GM19372 (cell line): ENCODE results near the gene FANCF.

Experiments used
- ATAC-seq: cut with Tn5 transposase; IDR thresholded peaks from one replicate; pipeline ENCODE4 v1.9.1; 2021; ENCODE audit warnings: mild to moderate bottlenecking, low read depth, moderate library complexity; ENCODE audit not compliant: unreplicated experiment

Gene FANCF

DNA sequence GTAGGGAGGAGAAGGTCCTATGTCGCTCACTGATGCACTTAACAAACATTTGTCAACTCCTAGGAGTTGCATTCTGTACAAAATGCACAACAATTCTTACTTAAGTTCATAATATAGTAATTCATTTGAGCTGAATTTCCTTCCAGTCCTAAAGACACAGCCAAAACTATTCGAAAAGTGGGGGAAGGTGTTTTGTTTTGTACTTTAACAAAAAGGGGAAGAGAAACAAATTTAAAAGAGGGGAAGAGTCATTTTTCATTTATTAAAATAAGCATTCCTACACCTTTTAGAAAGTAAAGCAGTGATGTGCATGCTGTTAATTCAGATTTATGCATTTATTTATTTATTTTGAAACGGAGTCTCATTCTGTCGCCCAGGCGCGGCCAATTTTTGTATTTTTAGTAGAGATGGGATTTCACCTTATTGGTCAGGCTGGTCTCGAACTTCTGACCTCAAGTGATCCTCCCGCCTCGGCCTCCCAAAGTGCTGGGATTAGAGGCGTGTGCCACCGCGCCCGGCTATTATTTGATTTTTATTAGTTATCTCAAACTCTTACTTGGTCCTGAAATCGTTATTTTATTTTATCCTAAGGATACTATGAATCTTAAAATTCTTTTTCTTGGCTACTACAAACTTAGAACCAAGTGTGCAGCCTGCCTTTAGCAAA is 1.1 kb upstream of the FANCF start:
- ATAC-seq, result no peak

- ATAC-seq, result peak; percentile 40
These were observed 728 bp downstream of the FANCF start for GRCh38 chr11:22624742-22625447.

- ATAC-seq, result no peak
These were observed 7.8 kb downstream of the FANCF start for GRCh38 chr11:22617868-22618267.

GRCh38 chr11:22603933-22604332 is 21.7 kb downstream of the FANCF start:
- ATAC-seq, result no peak

DNA sequence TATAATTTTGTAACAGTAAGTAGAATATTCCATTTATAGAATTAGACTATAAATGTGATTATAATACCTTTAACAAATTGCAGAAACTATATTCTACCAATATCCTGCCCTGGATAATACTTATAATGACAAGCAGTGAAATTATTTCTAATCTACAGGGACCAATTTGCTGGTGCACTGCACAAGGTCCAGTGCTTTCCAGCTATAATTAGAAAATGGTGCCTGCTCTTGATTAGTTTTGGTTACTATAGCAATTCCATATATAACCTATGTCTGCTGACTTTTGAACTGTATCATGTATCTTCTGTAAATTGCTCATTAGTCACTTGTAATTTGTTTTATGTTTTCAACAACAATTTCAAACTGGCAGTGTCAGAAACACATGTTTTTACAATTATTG is 23.1 kb downstream of the FANCF start:
- no peak for ATAC-seq

GRCh38 chr11:22599458-22599857 is 26.2 kb downstream of the FANCF start:
- no peak for ATAC-seq

DNA sequence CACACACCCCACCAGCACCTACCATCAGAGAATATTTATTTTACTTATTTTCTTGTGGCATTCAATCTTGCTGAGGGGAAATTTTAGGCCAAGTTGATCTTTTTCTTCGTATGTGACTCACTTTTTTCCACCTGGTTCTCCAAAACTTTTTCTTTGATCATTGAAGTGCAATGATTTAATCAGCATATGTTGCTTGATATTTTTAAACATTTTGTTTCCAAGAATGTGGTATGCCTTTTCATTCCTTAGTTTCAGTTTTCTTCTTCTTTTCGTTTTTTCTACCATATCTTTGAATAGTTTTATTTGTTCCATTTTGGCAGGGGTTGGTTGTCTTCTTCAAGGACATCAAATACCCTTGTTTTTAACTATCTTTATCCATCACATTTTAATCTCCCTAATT is 28.6 kb downstream of the FANCF start:
- ATAC-seq, result no peak

DNA sequence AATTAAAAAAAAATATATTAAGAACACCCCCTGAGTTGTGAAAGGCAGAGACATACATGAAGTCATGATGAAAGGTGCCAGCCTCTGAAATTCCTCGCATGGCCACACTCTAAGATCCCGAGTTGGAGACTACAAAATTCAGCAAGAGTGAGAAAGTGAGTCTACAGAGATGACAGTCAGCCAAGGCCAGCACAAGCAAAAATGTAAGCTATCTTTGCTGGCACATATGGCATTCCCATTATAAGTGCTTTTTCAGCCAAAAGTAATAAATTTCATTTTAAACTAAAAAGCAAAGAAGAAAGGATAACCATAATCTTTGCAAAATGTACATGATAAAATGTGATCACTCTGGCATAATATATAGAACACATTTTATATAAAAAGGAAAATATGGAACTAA is 40.6 kb downstream of the FANCF start:
- no peak for ATAC-seq

GRCh38 chr11:22583963-22584492 is 41.6 kb downstream of the FANCF start:
- ATAC-seq, result no peak

- no peak for ATAC-seq
These were observed 43.5 kb downstream of the FANCF start for GRCh38 chr11:22582151-22582410.

- no peak for ATAC-seq
These were observed 44.1 kb downstream of the FANCF start for GRCh38 chr11:22581354-22582150.

DNA sequence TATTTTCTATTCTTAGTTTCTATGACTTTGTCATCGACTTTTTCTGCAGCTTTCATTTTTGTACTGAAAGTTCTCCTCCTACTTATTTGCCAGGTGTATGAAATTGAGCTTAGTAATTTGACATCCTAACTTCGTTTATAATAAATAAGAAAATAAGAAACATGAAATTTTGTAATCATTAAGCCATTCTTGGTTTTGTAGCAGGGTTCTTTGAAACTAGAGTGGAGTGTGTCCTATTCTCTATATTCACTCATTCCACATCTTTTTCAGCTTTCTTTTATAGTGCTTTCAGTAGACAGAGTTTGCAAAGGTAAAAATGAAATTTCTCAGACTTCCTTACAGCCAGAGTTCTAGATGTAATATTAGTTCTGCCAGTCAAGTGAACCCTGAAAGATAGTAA is 47.8 kb downstream of the FANCF start:
- ATAC-seq, result no peak
